Daoy (cell line): ENCODE data around the gene GRIK1. TPM values are rescaled to one million over a fixed set of nuclear protein-coding genes. Genes with fewer than 3 reads are reported as not detected.

Experiments used
- DNase-seq: peaks from one replicate; pipeline ENCODE4 v3.0.0-alpha.2; 2015; ENCODE audit warnings: low read depth
- total RNA-seq: library from RNA; depleted of rRNA; stranded (reverse); fragments of >200 nt; shearing (Covaris generic); gene quantifications from 2 replicates; pipeline ENCODE4 v1.2.3, GENCODE V29; 2014

GRIK1 gene
- total RNA-seq, 1 experiment from 2014 or later, result not detected

DNA sequence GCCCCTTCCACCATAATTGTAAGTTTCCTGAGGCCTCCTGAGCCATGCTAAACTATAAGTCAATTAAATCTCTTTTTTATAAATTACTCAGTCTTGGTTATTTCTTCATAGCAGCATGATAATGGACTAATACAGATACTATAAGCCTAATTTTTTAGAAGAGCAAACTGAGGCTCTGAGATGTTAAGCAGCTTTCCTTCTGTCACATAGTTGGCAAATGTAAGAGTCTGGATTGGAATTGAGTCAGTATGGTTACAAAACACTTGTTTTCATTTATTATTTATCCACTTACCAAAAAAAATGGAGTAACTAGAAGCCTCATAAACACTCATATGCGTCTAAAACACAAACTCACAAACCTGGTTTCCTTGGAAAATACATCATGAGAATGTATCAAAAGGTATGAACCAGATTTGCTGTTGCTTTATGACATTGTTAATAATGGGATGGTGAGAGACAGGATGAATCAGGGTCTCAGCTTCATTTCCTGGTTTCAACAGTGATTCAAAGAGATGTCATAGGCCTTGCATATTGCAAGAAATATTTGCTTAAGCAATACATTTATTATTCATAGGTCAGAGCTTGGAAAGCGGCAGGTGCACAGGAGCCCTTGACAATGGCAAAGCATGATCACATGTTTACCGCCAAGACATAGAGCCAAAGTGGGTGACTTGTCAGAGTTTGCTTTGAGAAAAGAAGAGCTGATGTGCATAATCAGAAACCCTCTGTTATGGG lies 221.5 kb downstream of the GRIK1 start:
- DNase-seq, result no peak

DNA sequence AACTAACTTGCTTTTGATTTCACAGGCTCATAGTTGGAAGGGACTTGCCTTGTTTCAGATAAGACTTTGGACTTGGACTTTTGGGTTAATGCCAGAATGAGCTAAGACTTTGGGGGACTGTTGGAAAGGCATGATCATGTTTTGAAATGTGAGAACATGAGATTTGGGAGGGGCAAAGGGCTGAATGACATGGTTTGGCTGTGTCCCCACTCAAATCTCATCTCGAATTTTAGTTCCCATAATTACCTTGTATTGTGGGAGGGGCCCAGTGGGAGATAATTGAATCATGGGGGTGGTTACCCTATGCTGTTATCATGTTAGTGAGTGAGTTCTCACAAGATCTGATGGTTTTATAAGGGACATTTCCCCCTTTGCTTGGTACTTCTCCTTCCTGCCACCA lies 222.1 kb downstream of the GRIK1 start:
- DNase-seq, result no peak

DNA sequence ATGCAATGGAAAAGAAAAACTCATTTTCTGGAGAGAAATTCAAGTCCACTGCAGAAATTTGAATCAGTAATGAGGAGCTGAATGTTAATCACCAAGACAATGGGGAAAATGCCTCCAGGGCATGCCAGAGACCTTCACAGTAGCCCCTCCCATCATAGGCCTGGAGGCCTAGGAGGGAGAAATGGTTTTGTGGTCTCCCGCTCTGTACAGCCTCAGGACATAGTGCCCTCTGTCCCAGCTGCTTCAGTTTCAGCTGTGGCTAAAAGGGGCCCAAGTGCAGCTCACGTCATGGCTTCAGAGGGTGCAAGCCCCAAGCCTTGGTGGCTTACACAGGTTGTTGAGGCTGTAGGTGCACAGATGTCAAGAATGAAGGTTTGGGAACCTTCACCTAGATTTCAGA lies 223.0 kb downstream of the GRIK1 start:
- no peak for DNase-seq

DNA sequence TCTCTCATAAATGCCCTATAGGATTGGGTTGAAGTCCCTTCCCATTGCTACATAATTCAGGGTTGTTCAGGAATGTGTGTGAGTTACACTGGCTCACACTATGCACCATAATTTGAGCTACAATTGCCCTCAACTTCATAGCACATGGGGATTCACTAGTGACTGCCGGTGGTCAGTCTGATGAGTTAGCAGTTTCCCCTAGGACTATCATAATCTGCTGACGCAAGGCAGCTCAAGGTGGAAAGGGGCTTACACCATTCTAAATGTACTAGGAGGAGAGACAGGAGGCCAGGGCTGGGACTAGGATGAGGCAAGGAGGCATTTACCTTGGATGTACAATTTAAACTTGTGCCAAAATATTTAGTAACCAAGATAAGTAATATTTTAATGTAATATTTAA lies 224.7 kb downstream of the GRIK1 start:
- no peak for DNase-seq

DNA sequence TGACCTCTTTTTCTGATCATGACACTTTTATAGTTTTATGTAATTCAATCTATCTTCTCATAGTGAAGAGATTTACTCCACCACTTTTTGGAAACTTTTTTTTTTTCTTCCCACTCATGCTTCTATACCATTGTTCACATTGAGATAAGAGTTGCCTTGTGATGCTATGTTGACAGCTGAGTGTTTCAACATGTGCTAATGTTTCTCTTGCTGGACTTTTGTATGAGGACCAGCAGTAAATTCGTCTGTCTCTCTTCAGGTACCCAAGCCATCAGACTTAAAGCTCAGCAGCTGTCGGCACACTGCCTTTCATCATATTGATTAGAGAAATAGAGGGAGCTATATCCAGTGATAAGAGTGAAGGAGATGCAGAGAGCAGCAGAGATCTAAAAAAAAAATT lies 227.0 kb downstream of the GRIK1 start:
- no peak for DNase-seq

DNA sequence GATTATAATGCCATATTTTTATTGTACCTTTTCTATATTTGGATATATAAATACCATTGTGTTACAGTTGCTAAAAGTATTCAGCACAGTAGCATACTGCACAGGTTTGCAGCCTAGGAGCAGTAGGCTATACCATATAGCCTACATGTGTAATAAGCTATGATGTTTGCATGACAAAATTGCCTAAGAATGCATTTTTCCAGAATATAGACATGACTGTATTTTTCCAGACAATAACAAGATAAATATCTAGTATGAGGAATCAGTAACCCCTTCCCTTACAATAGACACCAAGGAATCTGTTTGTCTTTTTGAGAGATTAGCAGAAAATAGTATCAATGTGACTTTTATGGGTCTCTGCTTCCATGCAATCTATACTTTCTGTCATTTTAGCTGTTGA lies 228.6 kb downstream of the GRIK1 start:
- DNase-seq, result no peak

DNA sequence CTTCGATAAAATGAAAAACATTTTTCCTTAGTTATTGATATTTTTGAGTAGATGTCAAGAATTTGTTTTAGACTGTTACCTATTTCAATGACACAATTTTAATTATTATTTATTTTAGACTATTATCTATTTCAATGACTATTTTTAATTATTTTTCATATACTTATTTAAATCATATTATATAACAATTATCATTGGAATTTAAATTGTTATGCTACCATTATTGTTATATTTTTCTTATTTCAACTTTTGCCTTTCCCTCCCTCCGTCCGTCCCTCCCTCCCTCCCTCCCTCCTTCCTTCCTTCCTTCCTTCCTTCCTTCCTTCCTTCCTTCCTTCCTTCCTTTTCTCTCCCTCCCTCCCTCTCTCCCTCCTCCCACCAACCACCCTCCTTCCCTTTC lies 229.3 kb downstream of the GRIK1 start:
- no peak for DNase-seq

DNA sequence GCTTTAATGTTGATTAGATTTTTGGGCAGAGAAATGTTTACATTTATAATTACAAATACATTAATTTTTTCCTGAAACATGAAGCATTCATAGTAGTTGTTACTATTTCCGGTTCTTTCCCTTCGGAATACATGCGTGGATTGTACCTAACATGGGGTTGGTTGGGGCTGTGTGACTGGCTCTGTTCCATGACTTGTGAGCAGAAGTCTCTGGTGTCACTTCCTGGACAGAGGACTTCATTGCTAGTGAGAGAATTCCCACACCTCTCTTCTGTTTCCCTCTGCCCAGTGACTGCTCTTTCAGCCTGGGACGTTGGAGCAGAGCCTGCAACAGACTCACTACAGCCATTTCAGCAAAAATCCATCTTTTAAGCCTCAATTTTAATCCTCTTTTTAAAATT lies 231.4 kb downstream of the GRIK1 start:
- DNase-seq, result no peak

DNA sequence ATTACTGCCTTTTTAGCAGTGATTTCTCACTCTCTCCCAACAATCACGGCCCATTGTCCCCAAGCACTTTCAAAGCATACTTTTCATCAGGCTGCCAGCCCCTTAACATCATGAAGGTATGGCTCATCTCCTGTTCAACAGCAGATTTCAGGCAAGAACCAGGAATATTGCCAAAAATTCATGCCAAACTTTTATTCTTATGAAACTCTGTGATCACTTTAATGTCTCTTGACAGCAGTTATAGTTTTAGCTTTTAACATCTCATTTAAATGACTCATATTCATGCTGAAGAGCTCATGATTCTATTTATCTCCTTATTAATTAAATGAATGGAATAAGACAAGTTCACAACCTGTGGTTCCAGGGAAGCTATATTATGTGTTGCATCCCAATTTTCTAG lies 235.1 kb downstream of the GRIK1 start:
- DNase-seq, result no peak

DNA sequence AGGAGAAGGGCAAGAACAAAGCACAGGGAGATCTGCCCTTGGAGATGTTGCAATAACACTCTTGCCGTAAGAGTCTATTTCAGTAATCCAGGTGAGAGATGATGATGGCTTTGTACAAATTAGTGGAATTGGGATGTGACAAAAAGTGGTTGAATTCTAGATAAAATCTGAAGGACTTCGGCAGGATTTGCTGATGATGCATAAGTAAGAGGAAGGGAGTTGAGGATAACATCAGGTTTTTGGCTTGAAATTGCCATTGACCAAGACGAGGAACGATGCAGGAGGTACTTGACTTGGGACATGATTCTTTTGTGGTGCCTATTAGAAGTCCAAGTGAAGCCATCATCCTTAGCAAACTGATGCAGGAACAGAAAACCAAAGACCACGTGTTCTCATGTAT lies 238.1 kb downstream of the GRIK1 start:
- DNase-seq, result no peak

DNA sequence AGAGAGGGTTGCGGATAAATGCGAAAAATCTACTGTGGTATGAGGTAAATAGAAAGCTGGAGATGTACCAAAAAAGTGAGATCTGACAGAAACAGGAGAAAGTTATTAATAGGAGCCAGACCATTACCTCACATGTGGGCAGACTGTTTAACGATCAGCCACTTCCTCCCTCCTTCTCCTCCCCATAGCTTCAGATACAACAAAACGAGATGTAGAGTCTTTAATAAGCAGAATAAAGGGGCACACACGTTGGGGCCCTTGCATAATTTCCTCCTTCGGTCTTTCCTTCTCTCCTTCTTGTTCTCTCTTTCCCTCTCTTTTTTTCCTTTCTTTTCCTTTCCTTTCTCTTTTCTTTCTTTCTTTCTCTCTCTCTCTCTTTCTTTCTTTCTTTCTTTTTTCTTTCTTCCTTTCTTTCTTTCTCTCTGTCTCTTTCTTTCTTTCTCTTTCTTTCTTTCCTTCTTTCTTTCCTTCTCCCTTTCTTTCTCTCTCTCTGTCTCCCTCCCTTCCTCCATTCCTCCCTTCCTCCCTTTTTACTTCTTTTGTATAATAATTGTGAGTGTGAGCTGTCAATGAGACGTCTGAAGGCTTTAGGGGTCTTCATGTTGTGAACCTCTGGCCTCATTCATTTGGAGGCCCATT lies 242.1 kb downstream of the GRIK1 start:
- peak; percentile 15 for DNase-seq

DNA sequence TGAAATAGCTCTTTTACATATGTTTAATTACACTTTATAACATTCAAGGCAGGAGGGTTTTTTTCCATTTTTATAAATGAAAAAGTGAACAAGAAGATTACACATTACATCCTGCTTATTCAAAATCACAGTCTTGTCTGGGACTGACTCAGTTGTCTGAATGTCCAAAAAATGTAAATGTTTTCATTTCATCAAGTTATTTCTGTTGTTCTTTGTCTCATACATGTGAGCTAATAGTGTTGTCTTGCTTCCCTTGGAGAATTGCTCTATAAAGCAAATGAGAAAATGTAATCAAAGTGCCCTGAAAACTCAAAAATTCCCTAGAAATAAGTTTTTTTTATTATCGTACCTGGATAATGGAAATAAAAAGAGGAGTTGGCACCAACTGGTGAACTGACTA lies 242.9 kb downstream of the GRIK1 start:
- no peak for DNase-seq

DNA sequence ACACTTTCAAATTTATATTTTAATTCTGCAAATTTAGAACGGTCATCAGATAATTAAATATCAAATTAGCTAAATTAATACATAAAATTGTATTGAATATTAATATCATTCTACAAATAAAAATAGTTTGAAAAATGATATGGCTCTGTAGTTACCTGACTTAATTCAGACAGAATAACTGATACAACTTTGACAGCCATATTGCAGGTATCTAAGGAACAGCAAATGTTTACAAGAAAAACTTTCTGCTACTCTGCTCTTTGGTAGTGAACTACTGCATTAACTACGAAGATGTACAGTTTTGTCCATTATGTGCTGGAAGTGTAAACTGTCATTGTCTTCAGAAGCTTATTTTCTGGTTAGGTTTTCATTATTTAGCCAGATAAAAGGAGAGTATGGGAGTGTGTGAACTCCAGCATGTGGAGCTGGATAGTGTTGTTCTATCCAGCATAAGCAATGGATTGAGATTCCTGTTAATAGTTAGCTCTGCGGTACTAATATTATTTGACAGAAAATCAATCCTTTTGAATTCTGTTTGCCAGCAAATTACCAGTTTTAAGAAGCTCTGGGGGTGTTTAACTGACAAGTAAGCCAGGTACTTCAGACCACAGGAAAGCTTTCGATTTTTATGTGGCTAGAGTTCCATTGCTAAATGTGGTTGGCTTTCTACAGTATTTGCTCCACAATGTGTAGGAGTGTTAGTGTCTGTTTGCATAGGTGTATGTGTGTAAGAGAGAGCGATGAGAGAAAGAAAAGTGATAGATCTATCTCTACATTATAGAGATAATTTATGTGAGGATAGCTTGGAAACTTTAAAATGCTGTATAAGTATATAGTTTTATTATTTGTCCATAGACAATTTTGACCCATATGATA lies 247.9 kb downstream of the GRIK1 start:
- DNase-seq, result no peak

DNA sequence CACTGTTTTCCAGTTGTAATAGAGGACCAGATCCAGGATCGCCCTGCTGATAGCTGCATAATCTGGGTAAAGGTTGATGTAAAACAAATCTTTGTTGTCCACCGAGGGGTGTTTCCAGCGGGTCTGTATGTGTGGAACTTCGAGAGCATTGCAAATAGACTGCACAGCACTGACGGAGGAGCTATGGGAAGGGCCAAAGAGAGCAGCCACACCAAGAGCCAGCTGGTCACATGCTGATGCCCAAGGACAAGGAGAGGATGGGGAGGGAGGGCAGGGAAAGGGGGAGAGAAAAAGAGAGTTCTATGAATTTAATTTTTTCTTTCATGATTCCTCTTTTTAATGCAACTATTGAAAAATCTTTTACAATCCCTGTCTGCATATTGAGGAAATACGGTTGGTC lies 250.0 kb downstream of the GRIK1 start:
- no peak for DNase-seq

DNA sequence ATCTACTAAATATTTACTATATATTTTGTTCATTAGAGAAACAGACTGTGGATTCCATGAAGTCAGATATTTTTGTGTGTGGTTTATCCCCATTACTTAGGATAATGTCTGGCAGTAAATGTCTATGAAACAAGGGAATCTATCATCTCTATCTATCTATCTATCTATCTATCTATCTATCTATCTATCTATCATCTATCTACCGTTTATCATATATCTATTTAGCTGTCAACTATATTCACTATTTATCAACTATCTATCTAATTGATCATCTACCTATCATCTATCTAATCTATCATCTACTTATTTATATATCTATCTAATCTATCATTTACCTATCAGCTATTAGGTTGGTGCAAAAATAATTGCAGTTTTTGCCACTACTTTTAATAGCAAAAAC lies 255.7 kb downstream of the GRIK1 start:
- DNase-seq, result no peak

DNA sequence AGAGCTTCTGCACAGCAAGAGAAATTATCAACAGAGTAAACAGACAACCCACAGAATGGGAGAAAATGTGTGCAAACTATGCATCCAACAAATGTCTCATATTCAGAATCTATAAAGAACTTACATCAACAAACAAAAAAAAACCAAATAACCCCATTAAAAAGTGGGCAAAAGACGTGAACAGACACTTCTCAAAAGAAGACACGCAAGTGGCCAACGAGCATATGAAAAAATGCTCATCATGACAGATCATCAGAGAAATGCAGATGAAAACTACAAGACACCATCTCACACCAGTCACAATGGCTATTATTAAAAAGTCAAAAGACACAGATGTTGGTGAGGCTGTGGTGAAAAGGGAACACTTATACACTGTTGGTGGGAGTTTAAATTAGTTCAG lies 257.0 kb downstream of the GRIK1 start:
- DNase-seq, result no peak

DNA sequence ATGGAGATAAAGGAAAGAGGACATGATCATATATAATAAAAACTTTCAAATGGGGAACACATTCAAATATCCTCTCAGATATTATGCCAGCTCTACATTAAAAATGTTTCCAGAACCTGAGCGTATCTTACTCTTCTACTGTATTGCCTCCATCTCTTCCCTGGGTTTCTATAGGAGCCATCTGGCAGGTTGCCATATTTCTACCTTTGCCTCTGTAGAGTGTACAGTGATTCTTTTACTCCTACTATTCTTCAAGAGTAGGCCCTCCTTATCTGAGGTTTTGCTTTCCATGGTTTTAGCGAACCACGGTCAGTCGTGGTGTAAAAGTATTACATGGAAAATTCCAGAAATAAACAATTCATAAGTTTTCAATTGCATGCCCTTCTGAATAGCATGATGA lies 259.5 kb downstream of the GRIK1 start:
- DNase-seq, result no peak

DNA sequence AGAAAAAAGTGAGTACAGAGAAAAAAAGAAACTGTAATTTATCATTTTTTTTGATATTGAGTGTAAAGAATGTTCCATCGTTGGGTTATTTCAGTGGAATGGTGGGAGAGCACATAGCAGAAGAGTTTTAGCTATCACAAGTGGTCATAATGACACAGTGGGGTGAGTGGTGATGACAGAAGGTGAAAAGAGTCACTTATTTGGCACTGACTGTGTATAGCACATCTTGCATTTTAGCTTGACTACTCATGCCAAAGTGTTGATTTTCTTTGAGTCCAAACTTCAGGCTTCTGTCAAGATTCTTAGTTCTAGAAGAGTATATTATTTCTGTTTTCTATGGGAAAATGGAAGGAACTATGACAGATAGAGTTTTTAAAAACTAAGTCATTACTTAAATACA lies 261.2 kb downstream of the GRIK1 start:
- no peak for DNase-seq

DNA sequence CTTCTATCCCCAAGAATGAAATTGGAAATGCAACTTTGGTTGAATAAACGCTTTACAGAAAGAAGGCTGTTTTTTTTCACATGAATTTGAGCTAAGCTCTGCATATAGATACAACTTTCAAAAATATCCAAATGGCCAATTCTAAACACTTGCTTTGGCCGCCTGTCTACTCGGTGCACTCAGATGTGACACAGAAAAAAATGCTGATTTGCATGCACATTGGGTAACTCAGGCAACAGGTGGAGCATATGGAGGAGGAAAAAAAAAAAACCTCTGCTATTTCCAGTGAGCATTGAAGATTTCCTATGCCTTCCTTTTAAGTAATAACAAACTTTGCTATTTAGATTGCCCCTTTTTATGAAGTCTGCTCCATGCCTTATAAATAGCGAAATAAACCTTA lies 262.5 kb downstream of the GRIK1 start:
- DNase-seq, result no peak

DNA sequence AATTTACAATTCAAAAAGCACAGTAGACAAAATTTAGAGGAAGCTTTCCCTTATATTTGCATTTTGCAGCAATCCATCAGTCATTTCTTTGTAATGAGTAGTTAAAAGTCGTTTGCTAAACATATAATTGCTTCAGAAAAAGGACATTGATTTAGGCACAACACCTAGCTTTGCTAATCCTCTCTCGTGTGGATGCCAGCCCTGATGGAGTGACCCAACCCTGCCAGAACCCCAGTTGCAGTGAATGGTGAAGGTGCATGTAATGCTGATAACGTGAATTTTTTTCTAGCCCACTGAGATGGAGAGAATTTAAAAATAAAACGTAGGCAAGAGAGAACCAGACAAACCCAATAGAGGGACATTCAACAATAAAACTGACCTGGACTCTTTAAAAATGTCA lies 263.4 kb downstream of the GRIK1 start:
- no peak for DNase-seq

DNA sequence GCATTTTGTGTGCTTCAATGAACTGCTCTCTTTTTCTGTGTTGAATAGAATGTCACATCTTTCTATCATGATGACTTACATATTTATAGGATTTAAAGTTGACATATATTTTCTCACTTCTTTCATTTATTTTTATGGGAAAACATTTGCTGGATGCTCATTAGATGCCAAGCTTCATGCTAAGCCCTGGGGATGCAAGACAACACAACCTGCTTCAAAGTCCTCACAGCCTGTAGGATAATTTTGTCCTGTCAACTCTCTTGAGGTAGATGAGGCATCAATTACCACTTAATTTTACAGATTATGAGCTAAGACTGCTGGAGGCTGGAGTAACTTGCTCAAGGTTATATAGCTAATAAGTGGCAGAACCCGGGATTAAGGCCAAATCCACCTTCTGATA lies 264.3 kb downstream of the GRIK1 start:
- DNase-seq, result no peak

DNA sequence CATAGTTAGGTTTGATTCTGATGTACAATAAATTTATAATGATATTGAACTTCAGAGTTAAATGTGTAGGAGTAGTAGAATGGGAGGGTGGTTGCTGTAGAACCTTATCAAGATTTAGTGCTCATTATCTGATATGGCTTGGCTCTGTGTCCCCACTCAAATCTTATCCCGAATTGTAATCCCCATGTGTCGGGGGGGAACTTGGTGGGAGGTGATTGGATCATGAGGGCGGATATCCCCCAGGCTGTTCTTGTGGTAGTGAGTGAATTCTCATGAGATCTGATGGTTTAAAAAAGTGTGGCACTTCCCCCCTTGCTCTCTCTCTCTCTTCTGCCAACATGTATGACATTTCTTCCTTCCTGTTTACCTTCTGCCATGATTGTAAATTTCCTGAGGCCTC lies 265.5 kb downstream of the GRIK1 start:
- no peak for DNase-seq

DNA sequence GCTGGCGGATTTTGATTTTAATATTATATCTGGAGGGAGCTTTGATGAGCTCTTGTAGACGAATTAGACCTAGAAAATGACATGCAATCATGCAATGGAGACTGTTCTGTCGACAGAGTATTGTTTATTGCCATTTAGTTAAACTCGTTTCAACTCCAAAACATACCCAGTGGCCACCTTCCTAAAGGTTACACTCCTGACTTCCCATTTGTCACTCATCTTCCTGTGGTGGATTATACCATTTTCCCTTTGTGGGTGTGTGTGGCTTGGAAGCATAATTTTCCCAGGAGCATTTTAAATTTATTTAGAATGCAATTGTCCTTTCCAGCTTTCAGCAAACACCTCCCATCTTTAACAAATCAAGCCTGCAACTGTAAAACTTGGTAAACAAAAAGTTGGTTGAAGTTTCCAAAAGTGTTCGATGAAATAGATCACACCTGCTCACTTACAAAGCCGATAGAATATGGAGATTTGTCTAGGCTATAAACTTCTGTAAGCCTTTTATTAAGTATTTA lies 266.6 kb downstream of the GRIK1 start:
- DNase-seq, result no peak
